Colonic mucosa (tissue), 4 donors: ENCODE data around the gene FNDC7. TPM values are rescaled to one million over a fixed set of nuclear protein-coding genes. Genes with fewer than 3 reads are reported as not detected.

Experiments
- DNase-seq: peaks from one replicate; pipeline ENCODE4 v3.0.0-alpha.2; 2020
- H3K27ac ChIP-seq: fragments of 200-600 bp; one replicate; pipeline ENCODE4 v1.8.0; 2021
- H3K27me3 ChIP-seq: fragments of 200-600 bp; one replicate; pipeline ENCODE4 v1.8.0; 2021
- H3K36me3 ChIP-seq: fragments of 200-600 bp; one replicate; pipeline ENCODE4 v1.8.0; 2021
- H3K4me1 ChIP-seq: fragments of 200-600 bp; one replicate; pipeline ENCODE4 v1.8.0; 2021; ENCODE audit warnings: mild to moderate bottlenecking
- H3K4me3 ChIP-seq: fragments of 200-600 bp; one replicate; pipeline ENCODE4 v1.8.0; 2021
- H3K9ac ChIP-seq, 2 donors: one replicate each; pipeline ENCODE4 v1.7.0; 2013; ENCODE audit warnings: control low read depth in 2 of 2, low read depth in 2 of 2, low read length in 2 of 2
- H3K9me3 ChIP-seq: fragments of 200-600 bp; one replicate; pipeline ENCODE4 v1.8.0; 2021
- CTCF ChIP-seq: fragments of 200-600 bp; IDR thresholded peaks from one replicate; pipeline ENCODE4 v1.8.0; 2022; ENCODE audit warnings: antibody characterized with exemption, mild to moderate bottlenecking
- intact Hi-C: fragments of 100-400 bp; cut with DNase I; formaldehyde crosslinking; loops from one replicate; pipeline ENCODE4 v1.14.1; 2022
- total RNA-seq, 2 donors: library from RNA; stranded (reverse); fragmentation: NEBNext Ultra II Directional in 1 of 2; extraction: Animal tissue kit (Norgen Biotek cat#: 25700) in 1 of 2; gene quantifications; one replicate each; pipeline ENCODE4 v1.2.1, GENCODE V29; 2021
- donor health status: healthy.
- donor health status: DM: no; HTN: no; CAD: no.
- donor health status: DM: no; HTN: no; CAD: no.

FNDC7 gene
- total RNA-seq, 2 donors from 2014 or later: not detected

GRCh38 chr1:108747898-108748297 is 35.2 kb downstream of the FNDC7 start:
- no peak overlapping the region for H3K27ac ChIP-seq
- intact Hi-C loops: loop anchor here (2.0 kb wide), 1 partner anchor 53 kb away; no protein-coding TSS in a partner anchor
- TF ChIP-seq CTCF: no peak

GRCh38 chr1:108749081-108749480 is 36.4 kb downstream of the FNDC7 start:
- no peaks in the 10 kb centered on the region for H3K36me3 ChIP-seq
- H3K27ac ChIP-seq: no peak overlapping the region
- H3K9ac ChIP-seq: no peak overlapping the region
- TF ChIP-seq CTCF: no peak
- H3K27me3 ChIP-seq: no peaks in the 10 kb centered on the region
- no peaks in the 10 kb centered on the region for H3K9me3 ChIP-seq
- no peak overlapping the region for H3K4me3 ChIP-seq
- H3K4me1 ChIP-seq: no peaks in the 10 kb centered on the region
- intact Hi-C loops: no loop called here
- no peak for DNase-seq

More at GRCh38 chr1:108747898-108748297, 35.2 kb downstream of the FNDC7 start:
- H3K36me3 ChIP-seq: no peaks in the 10 kb centered on the region
- H3K9me3 ChIP-seq: no peaks in the 10 kb centered on the region
- H3K4me1 ChIP-seq: no peaks in the 10 kb centered on the region
- no peak overlapping the region for H3K9ac ChIP-seq
- no peak overlapping the region for H3K4me3 ChIP-seq
- no peak for DNase-seq
- H3K27me3 ChIP-seq: no peaks in the 10 kb centered on the region

GRCh38 chr1:108750476-108751181 is 37.9 kb downstream of the FNDC7 start:
- H3K27me3 ChIP-seq: no peaks in the 10 kb centered on the region
- intact Hi-C loops: no loop called here

GRCh38 chr1:108753363-108753762 is 40.7 kb downstream of the FNDC7 start:
- Histone ChIP-seq H3K9ac (no peak overlapping the region), H3K27me3 (no peaks in the 10 kb centered on the region), H3K27ac (no peak overlapping the region), H3K4me3 (no peak overlapping the region), H3K9me3 (no peaks in the 10 kb centered on the region), H3K4me1 (no peaks in the 10 kb centered on the region), H3K36me3 (no peaks in the 10 kb centered on the region)
- no peak for TF ChIP-seq CTCF
- intact Hi-C loops: no loop called here
- DNase-seq: no peak

More at GRCh38 chr1:108750476-108751181, 37.9 kb downstream of the FNDC7 start:
- Histone ChIP-seq H3K9me3 (no peaks in the 10 kb centered on the region), H3K27ac (no peak overlapping the region), H3K9ac (no peak overlapping the region), H3K4me3 (no peak overlapping the region), H3K4me1 (no peaks in the 10 kb centered on the region), H3K36me3 (no peaks in the 10 kb centered on the region)
- TF ChIP-seq CTCF: no peak
- DNase-seq: no peak

- Histone ChIP-seq H3K9ac (no peak overlapping the region), H3K4me3 (no peak overlapping the region), H3K9me3 (no peaks in the 10 kb centered on the region), H3K4me1 (no peaks in the 10 kb centered on the region), H3K27me3 (no peaks in the 10 kb centered on the region), H3K27ac (no peak overlapping the region), H3K36me3 (peaks cover 4% of the 10 kb centered on the region)
- intact Hi-C loops: no loop called here
- TF ChIP-seq CTCF: no peak
- DNase-seq: no peak
Observed at GRCh38 chr1:108758796-108759195, 46.1 kb downstream of the FNDC7 start.
